HEK293 (cell line): ENCODE data around the gene ADAMTSL2.

Experiments
- CTCF ChIA-PET: fragments of 350-600 bp; formaldehyde crosslinking; extraction: SDS; loops from one replicate; lab custom pipeline; 2021; ENCODE audit warnings: antibody characterized with exemption; lab: Yijun Ruan, JAX
- POLR2A ChIA-PET: fragments of 300-600 bp; formaldehyde crosslinking; extraction: SDS; loops from one replicate; lab custom pipeline; 2020; ENCODE audit warnings: antibody characterized with exemption, inconsistent platforms; lab: Yijun Ruan, JAX
- H3K27ac ChIP-seq: fragments of 200-500 bp; sonication (Bioruptor generic); 2 replicates; pipeline ENCODE4 v1.5.1; 2014; ENCODE audit warnings: low read depth, low read length, control low read depth, inconsistent platforms; ENCODE audit errors: extremely low read depth
- H3K36me3 ChIP-seq, 2 experiments: fragments of 200-500 bp in 1 of 2; sonication (Bioruptor generic) in 1 of 2; 1 replicate in 1 of 2; 2 replicates in 1 of 2; pipeline ENCODE4 v1.5.1; 2014 to 2017; ENCODE audit warnings: inconsistent platforms in 2 of 2, low read length in 2 of 2; ENCODE audit not compliant: control insufficient read depth in 2 of 2, insufficient read depth in 1 of 2
- H3K4me1 ChIP-seq: fragments of 200-500 bp; sonication (Bioruptor generic); 2 replicates; pipeline ENCODE4 v1.5.1; 2014; ENCODE audit warnings: mild to moderate bottlenecking, low read length, inconsistent platforms; ENCODE audit not compliant: control insufficient read depth, insufficient read depth
- H3K4me3 ChIP-seq: 2 replicates; pipeline ENCODE4 v1.5.1; 2011; ENCODE audit warnings: low read depth, mild to moderate bottlenecking, control low read depth, low read length, moderate library complexity
- H3K9me3 ChIP-seq: fragments of 200-500 bp; sonication (Bioruptor generic); 2 replicates; pipeline ENCODE4 v1.5.1; 2014; ENCODE audit warnings: low read depth, low read length, inconsistent platforms; ENCODE audit not compliant: control insufficient read depth, insufficient read depth
- BCL6B ChIP-seq: fragments of 450-650 bp; formaldehyde crosslinking; IDR thresholded peaks from 2 replicates; pipeline ENCODE4 v1.5.1; 2017; ENCODE audit warnings: missing biosample characterization, missing genetic modification characterization
- ELK4 ChIP-seq: IDR thresholded peaks from 2 replicates; pipeline ENCODE4 v1.6.1; 2011; ENCODE audit warnings: mild to moderate bottlenecking, low read depth, low read length, borderline replicate concordance
- GLIS1 ChIP-seq: fragments of 450-650 bp; formaldehyde crosslinking; IDR thresholded peaks from 2 replicates; pipeline ENCODE4 v1.5.1; 2016; ENCODE audit warnings: missing biosample characterization, missing genetic modification characterization
- GLIS2 ChIP-seq: fragments of 450-650 bp; formaldehyde crosslinking; IDR thresholded peaks from 2 replicates; pipeline ENCODE4 v1.5.1; 2016; ENCODE audit warnings: missing biosample characterization, missing genetic modification characterization
- HOXC10 ChIP-seq: sonication (generic); formaldehyde crosslinking; IDR thresholded peaks from 2 replicates; pipeline ENCODE4 v1.8.1; 2023; ENCODE audit warnings: mild to moderate bottlenecking, missing genetic modification reagents
- KLF1 ChIP-seq: fragments of 450-650 bp; formaldehyde crosslinking; IDR thresholded peaks from 2 replicates; pipeline ENCODE4 v1.5.1; 2016; ENCODE audit warnings: missing biosample characterization, missing genetic modification characterization
- KLF17 ChIP-seq: fragments of 450-650 bp; formaldehyde crosslinking; IDR thresholded peaks from 2 replicates; pipeline ENCODE4 v1.5.1; 2016; ENCODE audit warnings: missing biosample characterization, missing genetic modification characterization
- REPIN1 ChIP-seq: fragments of 450-650 bp; formaldehyde crosslinking; IDR thresholded peaks from 2 replicates; pipeline ENCODE4 v1.5.1; 2017; ENCODE audit warnings: missing biosample characterization, missing genetic modification characterization, low read depth
- ZFP69B ChIP-seq: fragments of 450-650 bp; formaldehyde crosslinking; IDR thresholded peaks from 2 replicates; pipeline ENCODE4 v1.5.1; 2016; ENCODE audit warnings: missing biosample characterization, missing genetic modification characterization
- ZNF112 ChIP-seq: fragments of 450-650 bp; formaldehyde crosslinking; IDR thresholded peaks from 2 replicates; pipeline ENCODE4 v1.5.0; 2017; ENCODE audit warnings: missing biosample characterization, missing genetic modification characterization
- ZNF114 ChIP-seq: fragments of 450-650 bp; formaldehyde crosslinking; IDR thresholded peaks from 2 replicates; pipeline ENCODE4 v1.5.0; 2017; ENCODE audit warnings: missing biosample characterization, missing genetic modification characterization
- ZNF19 ChIP-seq: fragments of 450-650 bp; formaldehyde crosslinking; IDR thresholded peaks from 2 replicates; pipeline ENCODE4; 2016; ENCODE audit warnings: missing biosample characterization, missing genetic modification characterization, low read depth
- ZNF239 ChIP-seq: fragments of 450-650 bp; formaldehyde crosslinking; IDR thresholded peaks from 2 replicates; pipeline ENCODE4 v1.5.1; 2016; ENCODE audit warnings: missing biosample characterization, missing genetic modification characterization
- ZNF514 ChIP-seq: fragments of 450-650 bp; formaldehyde crosslinking; IDR thresholded peaks from 2 replicates; pipeline ENCODE4 v1.5.1; 2016; ENCODE audit warnings: missing biosample characterization, missing genetic modification characterization
- ZNF660 ChIP-seq: fragments of 450-650 bp; IDR thresholded peaks from 2 replicates; pipeline ENCODE4 v1.5.1; 2018; ENCODE audit warnings: missing biosample characterization, mild to moderate bottlenecking, missing genetic modification characterization
- ZSCAN18 ChIP-seq: fragments of 450-650 bp; formaldehyde crosslinking; IDR thresholded peaks from 2 replicates; pipeline ENCODE4 v1.5.1; 2016; ENCODE audit warnings: missing biosample characterization, missing genetic modification characterization
- TF ChIP-seq, protein P1 (sequence below): fragments of 450-650 bp; formaldehyde crosslinking; IDR thresholded peaks from 2 replicates; pipeline ENCODE4 v1.5.1; 2017; ENCODE audit warnings: missing biosample characterization, missing genetic modification characterization
- TF ChIP-seq, protein P2 (sequence below): fragments of 450-650 bp; formaldehyde crosslinking; IDR thresholded peaks from 2 replicates; pipeline ENCODE4 v1.5.1; 2016; ENCODE audit warnings: missing biosample characterization, missing genetic modification characterization
- TF ChIP-seq, protein P3 (sequence below): fragments of 450-650 bp; formaldehyde crosslinking; IDR thresholded peaks from 2 replicates; pipeline ENCODE4 v1.5.0; 2017; ENCODE audit warnings: missing biosample characterization, missing genetic modification characterization, borderline replicate concordance
- TF ChIP-seq, protein P4 (sequence below): fragments of 450-650 bp; IDR thresholded peaks from 2 replicates; pipeline ENCODE4 v1.5.1; 2018; ENCODE audit warnings: missing biosample characterization, missing genetic modification characterization

The ADAMTSL2 gene

GRCh38 chr9:133522073-133522910 lies 12.2 kb upstream of the ADAMTSL2 start:
- ChIA-PET CTCF (interaction anchor here (0.6 to 0.8 kb wide), 4 partner anchors 8 to 419 kb away, joined by 3 read pairs; no protein-coding TSS in a partner anchor), POLR2A (no interaction called here)
- no peak overlapping the region for H3K27ac ChIP-seq
- no peaks in the 10 kb centered on the region for H3K9me3 ChIP-seq
- no peaks in the 10 kb centered on the region for H3K4me1 ChIP-seq
- H3K4me3 ChIP-seq: no peak overlapping the region
- no peaks in the 10 kb centered on the region for H3K36me3 ChIP-seq
- TF ChIP-seq ZNF239 (tag by site-specific recombination) (no peak), ZNF660 (tag by site-specific recombination) (no peak), HOXC10 (CRISPR knock-in tag) (no peak), KLF1 (tag by site-specific recombination) (peak; percentile 87), KLF17 (tag by site-specific recombination) (0 out of 2 replicates have a peak, but pooled peaks have one; percentile 58), ELK4 (no peak), REPIN1 (no peak), GLIS2 (tag by site-specific recombination) (no peak), GLIS1 (tag by site-specific recombination) (0 out of 2 replicates have a peak, but pooled peaks have one; percentile 13), ZNF114 (tag by site-specific recombination) (no peak)

GRCh38 chr9:133523106-133523505 lies 11.4 kb upstream of the ADAMTSL2 start:
- H3K9me3 ChIP-seq: no peaks in the 10 kb centered on the region
- CTCF ChIA-PET: interaction anchor here (0.6 to 0.7 kb wide), 2 partner anchors 22 to 420 kb away, joined by 3 read pairs; no protein-coding TSS in a partner anchor
- TF ChIP-seq, protein P1, sequence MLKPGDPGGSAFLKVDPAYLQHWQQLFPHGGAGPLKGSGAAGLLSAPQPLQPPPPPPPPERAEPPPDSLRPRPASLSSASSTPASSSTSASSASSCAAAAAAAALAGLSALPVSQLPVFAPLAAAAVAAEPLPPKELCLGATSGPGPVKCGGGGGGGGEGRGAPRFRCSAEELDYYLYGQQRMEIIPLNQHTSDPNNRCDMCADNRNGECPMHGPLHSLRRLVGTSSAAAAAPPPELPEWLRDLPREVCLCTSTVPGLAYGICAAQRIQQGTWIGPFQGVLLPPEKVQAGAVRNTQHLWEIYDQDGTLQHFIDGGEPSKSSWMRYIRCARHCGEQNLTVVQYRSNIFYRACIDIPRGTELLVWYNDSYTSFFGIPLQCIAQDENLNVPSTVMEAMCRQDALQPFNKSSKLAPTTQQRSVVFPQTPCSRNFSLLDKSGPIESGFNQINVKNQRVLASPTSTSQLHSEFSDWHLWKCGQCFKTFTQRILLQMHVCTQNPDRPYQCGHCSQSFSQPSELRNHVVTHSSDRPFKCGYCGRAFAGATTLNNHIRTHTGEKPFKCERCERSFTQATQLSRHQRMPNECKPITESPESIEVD (tag by site-specific recombination): no peak
- TF ChIP-seq ZNF112 (tag by site-specific recombination) (no peak), ZNF19 (tag by site-specific recombination) (no peak), ZSCAN18 (tag by site-specific recombination) (no peak), BCL6B (tag by site-specific recombination) (no peak), ZNF514 (tag by site-specific recombination) (no peak), ZFP69B (tag by site-specific recombination) (no peak), ZNF239 (tag by site-specific recombination) (no peak)
- TF ChIP-seq, protein P2, sequence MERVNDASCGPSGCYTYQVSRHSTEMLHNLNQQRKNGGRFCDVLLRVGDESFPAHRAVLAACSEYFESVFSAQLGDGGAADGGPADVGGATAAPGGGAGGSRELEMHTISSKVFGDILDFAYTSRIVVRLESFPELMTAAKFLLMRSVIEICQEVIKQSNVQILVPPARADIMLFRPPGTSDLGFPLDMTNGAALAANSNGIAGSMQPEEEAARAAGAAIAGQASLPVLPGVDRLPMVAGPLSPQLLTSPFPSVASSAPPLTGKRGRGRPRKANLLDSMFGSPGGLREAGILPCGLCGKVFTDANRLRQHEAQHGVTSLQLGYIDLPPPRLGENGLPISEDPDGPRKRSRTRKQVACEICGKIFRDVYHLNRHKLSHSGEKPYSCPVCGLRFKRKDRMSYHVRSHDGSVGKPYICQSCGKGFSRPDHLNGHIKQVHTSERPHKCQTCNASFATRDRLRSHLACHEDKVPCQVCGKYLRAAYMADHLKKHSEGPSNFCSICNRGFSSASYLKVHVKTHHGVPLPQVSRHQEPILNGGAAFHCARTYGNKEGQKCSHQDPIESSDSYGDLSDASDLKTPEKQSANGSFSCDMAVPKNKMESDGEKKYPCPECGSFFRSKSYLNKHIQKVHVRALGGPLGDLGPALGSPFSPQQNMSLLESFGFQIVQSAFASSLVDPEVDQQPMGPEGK (tag by site-specific recombination): no peak
- TF ChIP-seq, protein P3, sequence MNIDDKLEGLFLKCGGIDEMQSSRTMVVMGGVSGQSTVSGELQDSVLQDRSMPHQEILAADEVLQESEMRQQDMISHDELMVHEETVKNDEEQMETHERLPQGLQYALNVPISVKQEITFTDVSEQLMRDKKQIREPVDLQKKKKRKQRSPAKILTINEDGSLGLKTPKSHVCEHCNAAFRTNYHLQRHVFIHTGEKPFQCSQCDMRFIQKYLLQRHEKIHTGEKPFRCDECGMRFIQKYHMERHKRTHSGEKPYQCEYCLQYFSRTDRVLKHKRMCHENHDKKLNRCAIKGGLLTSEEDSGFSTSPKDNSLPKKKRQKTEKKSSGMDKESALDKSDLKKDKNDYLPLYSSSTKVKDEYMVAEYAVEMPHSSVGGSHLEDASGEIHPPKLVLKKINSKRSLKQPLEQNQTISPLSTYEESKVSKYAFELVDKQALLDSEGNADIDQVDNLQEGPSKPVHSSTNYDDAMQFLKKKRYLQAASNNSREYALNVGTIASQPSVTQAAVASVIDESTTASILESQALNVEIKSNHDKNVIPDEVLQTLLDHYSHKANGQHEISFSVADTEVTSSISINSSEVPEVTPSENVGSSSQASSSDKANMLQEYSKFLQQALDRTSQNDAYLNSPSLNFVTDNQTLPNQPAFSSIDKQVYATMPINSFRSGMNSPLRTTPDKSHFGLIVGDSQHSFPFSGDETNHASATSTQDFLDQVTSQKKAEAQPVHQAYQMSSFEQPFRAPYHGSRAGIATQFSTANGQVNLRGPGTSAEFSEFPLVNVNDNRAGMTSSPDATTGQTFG (tag by site-specific recombination): no peak
- TF ChIP-seq, protein P4, sequence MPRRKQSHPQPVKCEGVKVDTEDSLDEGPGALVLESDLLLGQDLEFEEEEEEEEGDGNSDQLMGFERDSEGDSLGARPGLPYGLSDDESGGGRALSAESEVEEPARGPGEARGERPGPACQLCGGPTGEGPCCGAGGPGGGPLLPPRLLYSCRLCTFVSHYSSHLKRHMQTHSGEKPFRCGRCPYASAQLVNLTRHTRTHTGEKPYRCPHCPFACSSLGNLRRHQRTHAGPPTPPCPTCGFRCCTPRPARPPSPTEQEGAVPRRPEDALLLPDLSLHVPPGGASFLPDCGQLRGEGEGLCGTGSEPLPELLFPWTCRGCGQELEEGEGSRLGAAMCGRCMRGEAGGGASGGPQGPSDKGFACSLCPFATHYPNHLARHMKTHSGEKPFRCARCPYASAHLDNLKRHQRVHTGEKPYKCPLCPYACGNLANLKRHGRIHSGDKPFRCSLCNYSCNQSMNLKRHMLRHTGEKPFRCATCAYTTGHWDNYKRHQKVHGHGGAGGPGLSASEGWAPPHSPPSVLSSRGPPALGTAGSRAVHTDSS: no peak
- no peak overlapping the region for H3K4me3 ChIP-seq
- no peaks in the 10 kb centered on the region for H3K4me1 ChIP-seq
- POLR2A ChIA-PET: no interaction called here
- H3K27ac ChIP-seq: no peak overlapping the region
- H3K36me3 ChIP-seq: no peaks in the 10 kb centered on the region
